A673 (cell line): ENCODE results near the gene CCR8.

Experiments
- CTCF ChIP-seq: fragments of 300-800, 200-600 bp; sonication (generic); conservative IDR thresholded peaks from 2 replicates; pipeline ENCODE4 v1.5.1; 2017; ENCODE audit warnings: low read depth, mild to moderate bottlenecking, antibody characterized with exemption, low read length, moderate library complexity, mixed read lengths
- EZH2 ChIP-seq: fragments of 200-600 bp; sonication (generic); IDR thresholded peaks from 2 replicates; pipeline ENCODE4 v1.6.1; 2017; ENCODE audit warnings: borderline replicate concordance, low read depth, mild to moderate bottlenecking, mixed read lengths, antibody characterized with exemption, low read length; ENCODE audit not compliant: poor library complexity, severe bottlenecking

- no peak for TF ChIP-seq CTCF
- no peak for TF ChIP-seq EZH2
Measured at GRCh38 chr3:39323494-39323893, 6.0 kb upstream of the CCR8 start.
